ENCODE results near the gene OR2T8.

GRCh38 chr1:247919952-247920351 lies at the start of gene OR2T8:
- TF ChIP-seq L3MBTL2 (conservative IDR thresholded peaks at IDR 0.05) (no peak), ELF4 (IDR thresholded peaks at IDR 0.05) (no peak), TARDBP (IDR thresholded peaks at IDR 0.05) (no peak), HDGF (IDR thresholded peaks at IDR 0.05; ENCODE audit: borderline replicate concordance) (no peak), FOXK2 (IDR thresholded peaks at IDR 0.05) (no peak)
